Measurements from ENCODE around the gene RAI1.

Gene RAI1

GRCh38 chr17:17766077-17766743, 85.0 kb downstream of the RAI1 start:
- H3K4me3 ChIP-seq (ENCODE audit: low read depth, low read length): no peak overlapping the region
- DNase-seq (ENCODE audit: low read depth): peak; percentile 77
- TF ChIP-seq CTCF (IDR thresholded peaks at IDR 0.05; ENCODE audit: insufficient read depth, low read depth, low read length, missing control alignments): no peak

- no peak overlapping the region for H3K4me3 ChIP-seq (ENCODE audit: low read depth, low read length)
- TF ChIP-seq CTCF (IDR thresholded peaks at IDR 0.05; ENCODE audit: insufficient read depth, low read depth, low read length, missing control alignments): no peak
- no peak for DNase-seq (ENCODE audit: low read depth)
Measured at GRCh38 chr17:17766744-17767120, 85.5 kb downstream of the RAI1 start.

DNA sequence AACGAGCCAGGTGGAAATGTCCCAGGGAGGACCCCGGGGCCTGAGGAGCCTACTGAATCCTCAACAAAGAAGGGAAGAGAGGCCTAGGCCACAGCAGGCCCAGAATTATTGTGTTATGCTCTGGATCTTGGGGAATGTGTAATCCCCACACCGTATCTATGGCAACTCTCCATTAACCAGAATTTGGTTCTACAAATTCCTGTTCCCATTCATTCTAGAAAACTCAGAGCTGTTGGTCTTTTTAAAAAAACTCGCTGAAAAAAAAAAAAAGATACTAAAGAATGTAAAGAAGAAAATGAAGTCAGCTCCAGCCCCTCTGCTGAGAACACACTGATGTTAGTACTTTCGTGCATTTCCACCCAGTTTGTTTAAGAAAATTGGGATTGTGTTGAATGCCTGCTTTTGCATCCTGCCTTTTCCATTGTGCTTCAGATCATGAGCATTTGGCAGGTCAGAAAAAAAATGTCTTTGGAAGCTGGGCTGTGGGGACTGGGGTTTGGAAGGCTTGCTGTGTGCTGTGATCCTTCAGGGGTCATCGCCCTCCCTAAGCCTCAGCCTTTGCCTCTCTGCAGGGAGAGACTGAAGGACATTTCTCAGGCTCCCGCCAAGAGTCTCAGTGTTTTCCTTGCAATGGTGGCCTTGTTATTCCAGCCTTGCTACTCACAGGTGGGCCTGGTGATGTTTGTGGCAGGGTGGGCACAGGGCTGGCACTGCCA, 86.1 kb downstream of the RAI1 start:
- TF ChIP-seq CTCF (IDR thresholded peaks at IDR 0.05; ENCODE audit: insufficient read depth, low read depth, low read length, missing control alignments): no peak
- DNase-seq (ENCODE audit: low read depth): no peak
- no peak overlapping the region for H3K4me3 ChIP-seq (ENCODE audit: low read depth, low read length)

DNA sequence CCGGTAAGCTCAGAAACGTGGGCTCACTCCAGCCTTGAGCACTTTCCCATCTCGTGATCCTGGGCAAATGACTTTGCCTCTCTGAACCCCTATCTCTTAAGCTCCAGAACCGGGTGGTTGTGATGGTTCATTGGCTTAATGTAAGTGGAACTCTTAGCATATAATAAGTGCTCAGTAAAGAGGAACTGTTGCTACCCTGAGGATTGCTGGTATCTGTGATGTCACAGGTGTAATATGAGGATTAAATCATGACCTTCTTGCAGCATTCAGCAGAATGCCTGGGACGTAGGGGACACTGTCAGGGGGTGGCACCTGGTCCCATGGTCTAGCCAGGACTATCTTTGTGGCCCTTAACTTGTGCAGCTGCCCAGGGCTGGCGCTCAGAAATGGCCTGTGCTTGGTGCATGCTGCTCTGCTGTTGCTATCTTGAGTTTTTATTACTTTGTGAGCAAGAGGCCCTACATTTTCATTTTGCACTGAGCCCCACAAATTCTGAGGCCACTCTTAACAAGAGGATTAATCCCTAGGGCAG, 86.7 kb downstream of the RAI1 start:
- DNase-seq (ENCODE audit: low read depth): no peak
- TF ChIP-seq CTCF (IDR thresholded peaks at IDR 0.05; ENCODE audit: insufficient read depth, low read depth, low read length, missing control alignments): no peak
- H3K4me3 ChIP-seq (ENCODE audit: low read depth, low read length): no peak overlapping the region

- no peak for TF ChIP-seq CTCF (IDR thresholded peaks at IDR 0.05; ENCODE audit: insufficient read depth, low read depth, low read length, missing control alignments)
- H3K4me3 ChIP-seq (ENCODE audit: low read depth, low read length): no peak overlapping the region
- no peak for DNase-seq (ENCODE audit: low read depth)
Measured at GRCh38 chr17:17768424-17769088, 87.3 kb downstream of the RAI1 start.

GRCh38 chr17:17769869-17770631, 88.8 kb downstream of the RAI1 start:
- no peak for TF ChIP-seq CTCF (IDR thresholded peaks at IDR 0.05; ENCODE audit: insufficient read depth, low read depth, low read length, missing control alignments)
- no peak for DNase-seq (ENCODE audit: low read depth)
- H3K4me3 ChIP-seq (ENCODE audit: low read depth, low read length): no peak overlapping the region

All from GM12865 (cell line).